ENCODE data around the gene CLIC2.

CLIC2 gene

GRCh38 chrX:155330992-155331391, 3.4 kb downstream of the CLIC2 start:
- TF ChIP-seq, protein P1, sequence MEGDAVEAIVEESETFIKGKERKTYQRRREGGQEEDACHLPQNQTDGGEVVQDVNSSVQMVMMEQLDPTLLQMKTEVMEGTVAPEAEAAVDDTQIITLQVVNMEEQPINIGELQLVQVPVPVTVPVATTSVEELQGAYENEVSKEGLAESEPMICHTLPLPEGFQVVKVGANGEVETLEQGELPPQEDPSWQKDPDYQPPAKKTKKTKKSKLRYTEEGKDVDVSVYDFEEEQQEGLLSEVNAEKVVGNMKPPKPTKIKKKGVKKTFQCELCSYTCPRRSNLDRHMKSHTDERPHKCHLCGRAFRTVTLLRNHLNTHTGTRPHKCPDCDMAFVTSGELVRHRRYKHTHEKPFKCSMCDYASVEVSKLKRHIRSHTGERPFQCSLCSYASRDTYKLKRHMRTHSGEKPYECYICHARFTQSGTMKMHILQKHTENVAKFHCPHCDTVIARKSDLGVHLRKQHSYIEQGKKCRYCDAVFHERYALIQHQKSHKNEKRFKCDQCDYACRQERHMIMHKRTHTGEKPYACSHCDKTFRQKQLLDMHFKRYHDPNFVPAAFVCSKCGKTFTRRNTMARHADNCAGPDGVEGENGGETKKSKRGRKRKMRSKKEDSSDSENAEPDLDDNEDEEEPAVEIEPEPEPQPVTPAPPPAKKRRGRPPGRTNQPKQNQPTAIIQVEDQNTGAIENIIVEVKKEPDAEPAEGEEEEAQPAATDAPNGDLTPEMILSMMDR (IDR thresholded peaks at IDR 0.05; ENCODE audit: insufficient read depth, low read length, missing control alignments) = no peak
- DNase-seq (ENCODE audit: low read depth, low spot score) = no peak
- ChIA-PET CTCF (no interaction called here), POLR2A (no interaction called here)
- H3K4me3 ChIP-seq (ENCODE audit: low read depth, low read length) = no peak overlapping the region

DNA sequence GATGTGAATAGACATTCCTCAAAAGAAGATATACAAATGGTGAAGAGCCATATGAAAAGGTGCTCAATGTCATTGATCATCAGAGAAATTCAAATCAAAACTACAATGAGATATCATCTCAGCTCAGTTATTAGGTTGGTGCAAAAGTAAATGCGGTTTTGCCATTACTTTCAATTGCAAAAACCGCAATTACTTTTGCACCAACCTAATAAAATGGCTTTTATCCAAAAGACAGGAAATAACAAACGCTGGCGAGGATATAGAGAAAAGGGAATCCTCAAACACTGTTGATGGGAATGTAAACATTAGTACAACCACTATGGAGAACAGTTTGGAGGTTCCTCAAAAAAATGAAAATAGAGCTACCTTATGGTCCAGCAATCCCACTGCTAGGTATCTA, 5.1 kb downstream of the CLIC2 start:
- TF ChIP-seq, protein P1 (IDR thresholded peaks at IDR 0.05; ENCODE audit: insufficient read depth, low read length, missing control alignments) = no peak
- DNase-seq (ENCODE audit: low read depth, low spot score) = no peak
- no peak overlapping the region for H3K4me3 ChIP-seq (ENCODE audit: low read depth, low read length)
- POLR2A ChIA-PET = no interaction called here
- CTCF ChIA-PET = no interaction called here

- no peak for DNase-seq (ENCODE audit: low read depth, low spot score)
- TF ChIP-seq, protein P1 (IDR thresholded peaks at IDR 0.05; ENCODE audit: insufficient read depth, low read length, missing control alignments) = no peak
- CTCF ChIA-PET = no interaction called here
- no peak overlapping the region for H3K4me3 ChIP-seq (ENCODE audit: low read depth, low read length)
- POLR2A ChIA-PET = no interaction called here
Observed at GRCh38 chrX:155326610-155327009, 7.8 kb downstream of the CLIC2 start.

GRCh38 chrX:155314260-155314659, 20.2 kb downstream of the CLIC2 start:
- POLR2A ChIA-PET = no interaction called here
- no peak overlapping the region for H3K4me3 ChIP-seq (ENCODE audit: low read depth, low read length)
- no peak for DNase-seq (ENCODE audit: low read depth, low spot score)
- CTCF ChIA-PET = no interaction called here
- TF ChIP-seq, protein P1 (IDR thresholded peaks at IDR 0.05; ENCODE audit: insufficient read depth, low read length, missing control alignments) = no peak

- ChIA-PET CTCF (no interaction called here), POLR2A (no interaction called here)
- H3K4me3 ChIP-seq (ENCODE audit: low read depth, low read length) = no peak overlapping the region
- no peak for DNase-seq (ENCODE audit: low read depth, low spot score)
- TF ChIP-seq, protein P1 (IDR thresholded peaks at IDR 0.05; ENCODE audit: insufficient read depth, low read length, missing control alignments) = no peak
Observed at GRCh38 chrX:155313766-155314165, 20.6 kb downstream of the CLIC2 start.

GRCh38 chrX:155293771-155294170, 40.6 kb downstream of the CLIC2 start:
- CTCF ChIA-PET = no interaction called here
- no peak for DNase-seq (ENCODE audit: low read depth, low spot score)
- TF ChIP-seq, protein P1 (IDR thresholded peaks at IDR 0.05; ENCODE audit: insufficient read depth, low read length, missing control alignments) = no peak
- H3K4me3 ChIP-seq (ENCODE audit: low read depth, low read length) = no peak overlapping the region
- POLR2A ChIA-PET = no interaction called here
